ENCODE results near the gene FCF1. TPM values are rescaled to one million over a fixed set of nuclear protein-coding genes. Genes with fewer than 3 reads are reported as not detected.

FCF1 gene
- total and polyA plus RNA-seq, 9 of the 15 experiments (the other 6 are each of a cell fraction or from before 2014, with no cell fraction given): 6.8 to 91.9 (median 40.0) TPM

- Histone ChIP-seq H3K27ac (ENCODE audit: extremely low read depth, low read depth, low read length) (no peak overlapping the region), H2AFZ (ENCODE audit: low read depth, low read length) (no peak overlapping the region), H3K36me3 (ENCODE audit: control insufficient read depth, insufficient read depth, low read length) (no peaks in the 10 kb centered on the region), H3K9me1 (ENCODE audit: control insufficient read depth, insufficient read depth, low read length) (no peaks in the 10 kb centered on the region), H3K9me3 (replicated peaks; ENCODE audit: control insufficient read depth, insufficient read depth, low read depth, low read length) (no peaks in the 10 kb centered on the region; the same call in 1 of the 2 replicates), H3K27me3 (ENCODE audit: control insufficient read depth in 2 of 2, insufficient read depth in 2 of 2, low read length in 2 of 2) (no peaks in the 10 kb centered on the region), H4K20me1 (replicated peaks; ENCODE audit: control insufficient read depth, insufficient read depth, low read length) (no peaks in the 10 kb centered on the region), H3K79me2 (ENCODE audit: control insufficient read depth, insufficient read depth, low read length) (no peaks in the 10 kb centered on the region), H3K4me3 (no peak overlapping the region), H3K4me1 (replicated peaks in 1 of 2; ENCODE audit: control insufficient read depth in 2 of 2, insufficient read depth in 2 of 2, low read length in 2 of 2) (no peaks in the 10 kb centered on the region), H3K9ac (ENCODE audit: insufficient read depth in 1 of 2, low read depth in 2 of 2, low read length in 2 of 2) (no peak overlapping the region), H3K4me2 (ENCODE audit: insufficient read depth, low read length) (no peak overlapping the region)
- BruUV-seq (replicated peaks): no TSS peak
- in situ Hi-C loops (cut with MboI) (no loop called here), intact Hi-C loops (cut with micrococcal nuclease) (no loop called here)
- 31% methylated on average over 5 of the region's 7 CpGs for whole genome bisulfite sequencing (ENCODE audit: insufficient coverage, low coverage, missing lambda C conversion rate)
- DNase-seq (ENCODE audit: extremely low read depth in 1 of 4, low spot score in 3 of 4) (no peak), FAIRE-seq (no peak), ATAC-seq (no peak)
- ChIA-PET POLR2A (interaction anchor here (1.9 kb wide), 1 partner anchor 8 kb away, joined by 15 read pairs; the partner anchor contains the start of gene YLPM1), CTCF (ENCODE audit: low intra/inter-chr PET ratio) (no interaction called here)
- TF ChIP-seq RCOR1 (IDR thresholded peaks at IDR 0.05; ENCODE audit: borderline replicate concordance in 1 of 2, low read depth in 2 of 2, low read length in 2 of 2) (no peak), NELFE (IDR thresholded peaks at IDR 0.05; ENCODE audit: insufficient read depth, insufficient read length) (no peak), L3MBTL2 (IDR thresholded peaks at IDR 0.05) (no peak), TEAD2 (tag; IDR thresholded peaks at IDR 0.05) (no peak), TSHZ1 (CRISPR knock-in tag; IDR thresholded peaks at IDR 0.05) (no peak), RBM14 (IDR thresholded peaks at IDR 0.05; ENCODE audit: borderline replicate concordance, insufficient read depth, low read depth, low read length) (no peak), RAD51 (IDR thresholded peaks at IDR 0.05; ENCODE audit: borderline replicate concordance, low read depth) (0 out of 2 replicates have a peak, but pooled peaks have one; percentile 33), GTF3C2 (IDR thresholded peaks at IDR 0.05; ENCODE audit: borderline replicate concordance, extremely low read depth, insufficient read length) (no peak), USF1 (CRISPR knock-in tag; IDR thresholded peaks at IDR 0.05) (peak; percentile 34; the same call in 1 of the 2 replicates), JUN (IDR thresholded peaks at IDR 0.05; ENCODE audit: borderline replicate concordance, low read depth, low read length) (0 out of 2 replicates have a peak, but pooled peaks have one; percentile 14), JUN (CRISPR knock-in tag; IDR thresholded peaks at IDR 0.05; ENCODE audit: borderline replicate concordance) (no peak), JUND (IDR thresholded peaks at IDR 0.05; ENCODE audit: borderline replicate concordance, low read depth, low read length) (peak; percentile 61; the same call in 1 of the 2 replicates), JUND (tag; IDR thresholded peaks at IDR 0.05; ENCODE audit: borderline replicate concordance, low read depth, low read length) (no peak; the same call in 2 of the 3 replicates)
Observed at GRCh38 chr14:74754899-74755298, 42.0 kb downstream of the FCF1 start.
